ENCODE results near the gene MATCAP1. TPM values are rescaled to one million over a fixed set of nuclear protein-coding genes. Genes with fewer than 3 reads are reported as not detected.

Gene MATCAP1
- total RNA-seq, 2 donors from 2014 or later, result 11.9 to 31.6 TPM

DNA sequence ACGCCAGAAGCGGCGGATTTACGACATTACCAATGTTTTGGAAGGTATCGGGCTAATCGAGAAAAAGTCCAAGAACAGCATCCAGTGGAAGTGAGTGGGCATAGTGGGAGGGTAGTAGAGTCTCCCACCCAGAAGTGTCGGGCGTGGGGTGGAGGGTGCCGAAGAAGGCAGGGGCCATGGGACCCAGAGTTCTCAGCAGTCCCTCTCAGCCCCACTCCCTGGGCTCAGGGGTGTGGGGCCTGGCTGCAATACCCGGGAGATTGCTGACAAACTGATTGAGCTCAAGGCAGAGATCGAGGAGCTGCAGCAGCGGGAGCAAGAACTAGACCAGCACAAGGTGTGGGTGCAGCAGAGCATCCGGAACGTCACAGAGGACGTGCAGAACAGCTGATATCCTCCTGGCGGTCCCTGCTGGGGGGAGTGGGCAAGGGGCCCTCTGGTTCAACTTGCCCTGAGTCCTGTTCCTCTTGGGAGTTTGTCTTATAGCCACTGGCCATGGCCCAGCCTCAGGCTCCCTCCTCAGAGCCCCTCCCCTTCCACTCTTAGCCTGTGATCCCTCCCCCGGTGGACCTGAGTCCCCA is 9.1 kb upstream of the MATCAP1 start:
- TF ChIP-seq, protein P1, sequence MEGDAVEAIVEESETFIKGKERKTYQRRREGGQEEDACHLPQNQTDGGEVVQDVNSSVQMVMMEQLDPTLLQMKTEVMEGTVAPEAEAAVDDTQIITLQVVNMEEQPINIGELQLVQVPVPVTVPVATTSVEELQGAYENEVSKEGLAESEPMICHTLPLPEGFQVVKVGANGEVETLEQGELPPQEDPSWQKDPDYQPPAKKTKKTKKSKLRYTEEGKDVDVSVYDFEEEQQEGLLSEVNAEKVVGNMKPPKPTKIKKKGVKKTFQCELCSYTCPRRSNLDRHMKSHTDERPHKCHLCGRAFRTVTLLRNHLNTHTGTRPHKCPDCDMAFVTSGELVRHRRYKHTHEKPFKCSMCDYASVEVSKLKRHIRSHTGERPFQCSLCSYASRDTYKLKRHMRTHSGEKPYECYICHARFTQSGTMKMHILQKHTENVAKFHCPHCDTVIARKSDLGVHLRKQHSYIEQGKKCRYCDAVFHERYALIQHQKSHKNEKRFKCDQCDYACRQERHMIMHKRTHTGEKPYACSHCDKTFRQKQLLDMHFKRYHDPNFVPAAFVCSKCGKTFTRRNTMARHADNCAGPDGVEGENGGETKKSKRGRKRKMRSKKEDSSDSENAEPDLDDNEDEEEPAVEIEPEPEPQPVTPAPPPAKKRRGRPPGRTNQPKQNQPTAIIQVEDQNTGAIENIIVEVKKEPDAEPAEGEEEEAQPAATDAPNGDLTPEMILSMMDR (IDR thresholded peaks at IDR 0.05), result no peak
- no peak for TF ChIP-seq POLR2A (IDR thresholded peaks at IDR 0.05)
- intact Hi-C loops (cut with DNase I), result no loop called here

GRCh38 chr16:67191995-67192681 is 8.4 kb upstream of the MATCAP1 start, which contains the start of gene E2F4:
Gene E2F4, plus strand, starts transcription at chr16:67192155. Its CDS starts 73 bp downstream, at chr16:67192228.
- H3K27ac ChIP-seq, result peak within 1 kb of the TSS; percentile 54 to 76 (median 65)
- peaks cover 24% of the 10 kb centered on the region for H3K4me1 ChIP-seq
- TF ChIP-seq, protein P1 (IDR thresholded peaks at IDR 0.05), result peak in 3 of 7 experiments; percentile 2 to 30 (median 2)
- peak; percentile 37 to 57 (median 56) for TF ChIP-seq POLR2A (IDR thresholded peaks at IDR 0.05)
- H3K27me3 ChIP-seq, result no peaks in the 10 kb centered on the region
- H3K4me3 ChIP-seq, result peak within 1 kb of the TSS; percentile 71 to 87
- 0% methylated on average over 6 to 53 of the region's 54 CpGs for WGBS, 2 donors
- intact Hi-C loops (cut with DNase I), result no loop called here
- DNase-seq (peak; percentile 90 to 93 (median 92)), ATAC-seq (peak; percentile 97)
- peaks cover 12 to 17% of the 10 kb centered on the region in 2 donors for H3K36me3 ChIP-seq (replicated peaks in 1 of 2; ENCODE audit: insufficient read depth in 1 of 2, low read depth in 2 of 2)
- no peaks in the 10 kb centered on the region for H3K9me3 ChIP-seq

More for the DNA sequence above, 9.1 kb upstream of the MATCAP1 start:
- DNase-seq (no peak), ATAC-seq (no peak)
- peaks cover 12 to 21% of the 10 kb centered on the region in 2 donors for H3K36me3 ChIP-seq (replicated peaks in 1 of 2; ENCODE audit: insufficient read depth in 1 of 2, low read depth in 2 of 2)
- WGBS, 2 donors, result 10 to 19% methylated on average over 9 to 16 of the region's 17 CpGs
- H3K27me3 ChIP-seq, result no peaks in the 10 kb centered on the region
- peaks cover 26% of the 10 kb centered on the region for H3K4me1 ChIP-seq
- H3K27ac ChIP-seq, result peak overlapping the region in 3 of 4 donors; percentile 61 to 76 (median 69)
- H3K4me3 ChIP-seq, result peak overlapping the region; percentile 71 to 87
- H3K9me3 ChIP-seq, result no peaks in the 10 kb centered on the region

DNA sequence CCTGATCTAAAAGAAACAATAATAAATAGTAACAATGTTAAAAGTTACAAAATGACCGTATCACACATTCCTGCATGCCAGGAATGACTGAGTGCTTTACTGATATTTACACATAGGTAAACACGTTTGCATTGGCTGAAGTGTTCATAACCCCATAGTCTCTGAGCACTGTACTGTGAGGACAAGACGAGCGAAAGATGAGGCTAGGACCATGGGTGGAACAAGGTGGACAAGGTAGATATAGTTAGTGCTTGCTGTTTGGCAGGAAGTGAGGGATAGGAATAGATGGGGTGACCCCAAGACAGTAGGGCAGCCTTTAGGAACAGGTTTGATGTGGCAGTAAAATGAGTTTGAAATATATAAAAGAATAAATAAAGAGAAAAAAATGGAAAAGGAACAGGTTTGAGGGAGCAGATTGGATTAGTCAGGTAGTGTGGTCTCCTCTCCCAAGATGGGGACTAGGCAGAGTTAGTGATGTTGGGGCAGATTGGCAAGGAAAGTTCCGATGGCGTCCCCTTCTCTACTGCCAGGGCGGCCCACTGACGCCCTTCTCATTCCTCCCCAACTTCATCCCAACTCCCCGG is 7.7 kb upstream of the MATCAP1 start:
- Histone ChIP-seq H3K27ac (no peak overlapping the region), H3K27me3 (no peaks in the 10 kb centered on the region), H3K9me3 (no peaks in the 10 kb centered on the region), H3K4me1 (peaks cover 24% of the 10 kb centered on the region), H3K36me3 (replicated peaks in 1 of 2; ENCODE audit: insufficient read depth in 1 of 2, low read depth in 2 of 2) (peaks cover 12 to 13% of the 10 kb centered on the region in 2 donors), H3K4me3 (no peak overlapping the region)
- intact Hi-C loops (cut with DNase I), result no loop called here
- 6 to 9% methylated on average over 9 of the region's 9 CpGs for WGBS, 2 donors
- TF ChIP-seq, protein P1 (IDR thresholded peaks at IDR 0.05), result no peak
- no peak for TF ChIP-seq POLR2A (IDR thresholded peaks at IDR 0.05)
- ATAC-seq (no peak), DNase-seq (no peak)

DNA sequence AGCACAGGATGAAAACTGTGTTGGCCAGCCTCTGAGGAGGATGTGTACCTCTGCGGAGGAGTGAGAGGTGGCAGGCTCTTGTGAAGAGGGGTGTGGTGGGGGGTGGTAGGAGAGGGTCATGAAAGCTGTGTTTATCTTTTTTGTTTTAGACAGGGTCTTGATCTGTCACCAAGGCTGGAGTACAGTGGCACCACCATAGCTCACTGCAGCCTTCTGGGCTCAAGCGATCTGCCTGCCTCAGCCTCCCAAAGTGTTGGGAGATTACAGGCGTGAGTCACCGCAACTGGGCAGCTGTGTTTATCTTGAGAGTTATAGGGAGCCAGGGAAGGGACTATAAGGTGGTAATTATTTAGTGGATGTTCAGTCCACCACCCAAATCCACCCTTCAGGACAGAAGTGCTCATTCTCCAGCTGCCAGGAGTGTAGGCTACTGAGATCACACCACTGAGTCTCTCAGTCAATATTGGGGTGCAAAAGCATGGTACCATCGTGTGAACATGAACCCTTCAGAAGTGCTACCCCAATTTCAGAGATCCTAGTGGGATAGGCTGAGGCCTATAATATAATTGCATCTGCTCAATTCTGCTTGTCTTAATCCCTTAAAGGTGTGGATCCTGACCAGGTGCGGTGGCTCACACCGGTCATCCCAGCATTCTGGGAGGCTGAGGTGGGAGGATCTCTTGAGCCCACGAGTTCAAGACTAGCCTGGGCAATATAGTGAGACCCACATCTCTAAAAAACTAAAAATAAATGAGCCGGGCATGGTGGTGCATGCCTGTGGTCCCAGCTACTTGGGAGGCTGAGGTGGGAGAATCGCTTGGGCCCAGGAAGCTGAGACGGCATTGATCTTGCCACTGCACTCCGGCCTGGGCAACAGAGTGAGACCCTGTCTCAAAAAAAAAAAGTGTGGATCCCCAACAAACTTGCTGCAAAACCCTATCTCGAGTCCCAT is 7.0 kb upstream of the MATCAP1 start:
- Histone ChIP-seq H3K36me3 (replicated peaks in 1 of 2; ENCODE audit: insufficient read depth in 1 of 2, low read depth in 2 of 2) (peaks cover 6% of the 10 kb centered on the region in 2 donors), H3K9me3 (no peaks in the 10 kb centered on the region), H3K4me3 (no peak overlapping the region), H3K27ac (no peak overlapping the region), H3K27me3 (no peaks in the 10 kb centered on the region), H3K4me1 (peaks cover 28% of the 10 kb centered on the region)
- TF ChIP-seq, protein P1 (IDR thresholded peaks at IDR 0.05), result no peak
- no peak for TF ChIP-seq POLR2A (IDR thresholded peaks at IDR 0.05)
- intact Hi-C loops (cut with DNase I), result no loop called here
- DNase-seq (no peak), ATAC-seq (no peak)
- 62 to 66% methylated on average over 13 of the region's 13 CpGs for WGBS, 2 donors

Measured in body of pancreas (tissue), 4 donors.